GM18498 (cell line): ENCODE measurements around the gene TMEM184A.

ENCODE experiments used
- ATAC-seq: cut with Tn5 transposase; IDR thresholded peaks from one replicate; pipeline ENCODE4 v1.9.1; 2021; ENCODE audit warnings: mild to moderate bottlenecking, moderate library complexity; ENCODE audit not compliant: unreplicated experiment

The TMEM184A gene

DNA sequence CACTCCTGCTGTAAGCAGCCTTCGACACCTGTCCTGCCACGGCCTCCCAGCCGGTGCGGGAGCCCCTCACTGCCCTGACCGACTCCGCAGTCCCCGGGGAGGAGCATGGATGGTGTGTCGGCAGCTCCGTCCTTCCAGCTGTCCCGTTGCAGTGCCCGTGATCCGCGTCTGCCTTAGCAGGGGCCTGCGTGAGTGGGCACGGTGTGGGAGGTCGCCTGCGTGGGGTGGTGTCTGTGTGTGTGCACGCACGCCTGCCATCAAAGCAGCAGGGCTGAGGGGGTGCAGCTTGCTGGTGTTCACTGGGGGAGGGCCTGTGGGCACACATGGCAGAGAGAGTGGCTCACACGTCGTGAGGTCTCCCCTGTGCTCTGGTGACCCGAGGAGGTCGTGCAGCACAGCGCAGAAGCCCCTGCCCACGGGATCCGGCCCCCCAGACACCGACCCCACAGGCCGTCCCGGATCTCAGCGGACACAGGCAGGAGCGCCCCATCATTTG lies 15.2 kb downstream of the TMEM184A start:
- no peak for ATAC-seq

DNA sequence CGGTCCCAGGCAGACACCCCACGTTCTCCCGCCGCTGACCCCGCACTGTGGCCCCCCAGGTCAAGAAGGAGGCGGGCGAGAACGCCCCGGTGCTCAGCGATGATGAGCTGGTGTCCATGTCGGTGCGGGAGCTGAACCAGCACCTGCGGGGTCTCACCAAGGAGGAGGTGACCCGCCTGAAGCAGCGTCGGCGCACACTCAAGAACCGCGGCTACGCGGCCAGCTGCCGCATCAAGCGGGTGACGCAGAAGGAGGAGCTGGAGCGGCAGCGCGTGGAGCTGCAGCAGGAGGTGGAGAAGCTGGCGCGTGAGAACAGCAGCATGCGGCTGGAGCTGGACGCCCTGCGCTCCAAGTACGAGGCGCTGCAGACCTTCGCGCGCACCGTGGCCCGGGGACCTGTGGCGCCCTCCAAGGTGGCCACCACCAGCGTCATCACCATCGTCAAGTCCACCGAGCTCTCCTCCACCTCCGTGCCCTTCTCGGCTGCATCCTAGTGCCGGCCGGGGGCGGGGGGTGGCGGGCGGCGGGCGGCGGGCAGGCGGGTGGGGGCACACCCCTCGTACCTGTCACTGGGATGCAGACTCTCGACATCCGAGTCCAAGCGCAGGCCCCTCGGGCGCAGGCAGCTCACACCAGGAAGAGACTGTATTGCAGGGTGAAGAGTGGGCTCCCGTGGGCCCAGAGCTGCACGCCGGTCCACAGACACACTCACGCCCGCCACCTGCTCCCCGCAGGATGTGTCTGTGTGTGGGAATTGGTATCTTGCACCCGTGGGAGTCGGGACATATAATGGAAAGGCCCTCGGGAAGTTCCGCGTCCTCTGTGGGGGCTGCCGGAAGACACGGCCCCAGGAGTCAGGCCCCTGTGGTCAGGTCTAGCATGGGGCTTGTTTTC lies 15.9 kb downstream of the TMEM184A start:
- ATAC-seq, result no peak

DNA sequence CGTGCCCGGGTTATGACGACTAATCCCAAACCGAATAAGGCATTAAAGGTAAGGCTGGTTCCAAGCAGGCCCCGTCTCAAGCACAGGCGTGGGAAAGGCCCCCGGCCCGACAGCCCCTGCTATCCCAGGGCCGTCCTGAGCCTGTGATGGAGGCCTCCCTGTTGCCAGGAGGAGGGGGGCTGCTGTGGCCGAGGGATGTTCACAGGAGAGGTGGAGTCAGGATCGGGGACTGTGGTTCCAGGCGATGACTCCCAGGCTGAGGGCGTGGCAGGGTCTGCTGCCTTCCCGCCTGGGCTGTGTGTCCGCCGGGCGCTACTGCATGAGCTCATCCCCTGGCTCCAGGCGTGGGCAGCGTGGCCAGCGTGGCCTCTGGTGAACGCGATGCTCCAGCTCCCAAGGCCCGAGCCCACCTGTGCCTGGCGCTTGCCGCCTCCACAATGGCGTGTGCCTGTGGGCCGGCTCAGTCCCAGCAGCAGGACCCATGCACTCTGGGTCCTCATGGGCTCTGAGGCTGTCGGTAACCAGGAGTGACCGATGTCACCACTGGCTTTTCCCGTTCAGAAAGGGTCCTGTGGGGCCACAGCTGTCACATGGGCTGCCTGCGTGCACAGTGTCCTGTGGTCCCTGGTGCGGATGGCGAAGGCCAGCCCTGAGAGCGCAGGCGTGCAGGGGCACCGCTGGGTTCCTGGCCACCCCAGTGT lies 16.7 kb downstream of the TMEM184A start:
- ATAC-seq, result no peak

DNA sequence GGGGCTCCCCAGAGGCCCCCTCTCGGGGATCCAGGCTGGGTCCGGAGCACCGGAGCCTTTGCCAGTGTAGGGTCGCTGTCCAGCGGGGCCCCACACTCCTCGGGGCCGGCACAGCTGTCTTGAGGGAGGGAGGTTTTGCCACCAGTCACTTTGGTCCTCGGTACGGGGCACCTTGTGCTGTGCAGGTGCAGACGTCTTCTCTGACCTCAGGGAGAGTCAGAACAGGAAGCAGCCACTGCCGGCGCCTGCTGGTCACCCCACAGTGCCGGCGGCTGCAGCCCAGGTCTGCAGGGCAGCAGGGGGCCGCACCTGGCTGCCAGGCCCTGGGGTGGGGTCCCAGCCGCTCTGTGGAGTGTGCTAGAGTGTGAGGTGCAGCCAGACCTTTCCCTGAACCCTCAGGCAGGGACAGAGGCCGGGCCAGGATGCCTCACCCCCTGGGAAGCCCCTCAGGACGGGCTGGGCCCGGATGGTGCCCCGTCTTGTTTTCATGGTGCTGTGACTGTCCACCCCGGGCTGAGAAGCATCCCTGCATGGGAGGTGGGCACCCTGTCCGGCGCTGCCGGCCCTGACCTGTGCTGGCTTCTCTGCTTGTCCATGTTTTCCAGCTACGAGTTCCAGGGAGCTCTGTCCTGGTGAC lies 17.3 kb downstream of the TMEM184A start:
- ATAC-seq, result no peak

DNA sequence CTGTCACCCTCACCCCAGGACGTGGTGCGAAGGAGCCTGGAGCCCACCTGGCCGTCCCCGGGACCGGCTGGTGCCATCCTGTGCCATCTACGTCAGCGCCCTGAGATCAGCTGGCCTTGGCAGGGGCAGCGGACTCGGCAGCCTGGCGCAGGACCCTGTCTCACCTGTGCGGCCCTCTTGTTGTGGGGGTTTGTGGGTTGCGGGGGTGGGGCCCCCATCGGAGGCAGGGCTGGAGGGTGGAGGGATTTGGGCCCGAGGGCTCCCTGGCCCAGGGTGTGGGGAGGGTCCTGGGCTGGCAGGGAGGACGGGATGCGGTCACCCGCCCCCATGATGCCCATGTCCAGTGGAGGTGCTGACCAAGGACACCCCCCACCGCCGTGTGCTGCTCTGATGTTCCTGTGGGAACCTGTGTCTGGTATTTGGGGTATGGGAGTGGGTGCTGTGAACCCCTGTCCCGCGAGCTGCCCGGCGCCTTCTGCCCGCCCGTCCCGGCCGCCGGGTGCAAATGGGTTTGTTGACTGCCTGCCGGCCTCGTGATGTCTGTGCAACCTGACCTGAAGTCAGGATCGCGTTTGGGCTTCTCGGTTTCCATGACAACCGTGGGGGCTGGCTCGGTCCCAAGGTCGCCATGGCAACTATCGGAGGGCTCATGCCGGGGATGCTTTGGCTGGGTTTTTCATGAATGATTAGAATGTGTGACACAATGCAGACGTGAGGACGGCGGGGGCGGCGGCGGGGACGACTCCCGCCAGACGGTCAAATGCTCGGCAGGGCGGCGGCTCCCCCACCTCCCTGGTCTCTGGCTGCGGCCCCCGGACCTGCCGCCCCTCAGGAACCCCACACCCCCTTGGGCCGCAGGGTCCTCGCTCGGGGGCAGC lies 18.2 kb downstream of the TMEM184A start:
- ATAC-seq, result no peak

DNA sequence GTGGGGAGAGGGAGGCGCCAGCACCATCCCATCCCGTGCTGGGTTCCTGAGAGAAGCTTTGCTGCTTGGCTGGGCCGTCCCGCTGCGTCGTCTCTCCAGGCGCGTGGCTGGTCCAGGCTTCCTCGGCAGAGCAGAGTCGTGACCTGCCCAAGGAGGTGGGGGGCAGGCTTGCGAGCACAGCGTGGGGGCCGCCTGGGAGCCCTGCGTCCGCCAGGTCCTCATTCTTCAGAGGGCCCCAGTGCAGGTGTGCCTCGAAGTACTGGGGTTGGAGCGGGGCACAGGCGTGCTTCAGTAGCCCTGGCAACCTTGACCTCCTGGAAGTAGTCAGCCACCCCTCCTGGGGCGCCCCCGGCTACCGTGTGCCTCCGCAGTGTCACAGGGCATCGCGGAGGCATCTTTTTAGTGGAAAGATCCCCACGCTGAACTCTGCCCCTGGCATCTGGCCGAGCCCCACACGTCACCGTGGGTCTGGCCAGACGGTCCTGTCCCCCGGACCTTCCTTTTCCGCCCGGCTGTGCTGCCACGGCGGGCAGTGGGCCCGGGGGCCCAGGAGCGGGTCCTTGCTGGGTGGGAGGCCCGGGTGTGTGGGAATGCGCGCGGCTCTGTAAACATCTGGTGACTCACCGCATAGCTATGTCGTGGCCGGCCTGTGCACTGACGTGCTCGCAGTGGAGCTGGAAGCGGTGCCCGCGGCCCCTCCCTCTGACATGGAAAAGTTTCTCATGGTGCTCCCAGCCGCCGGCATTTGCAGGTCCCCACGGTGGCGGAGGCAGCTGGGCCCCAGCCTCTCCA lies 19.1 kb downstream of the TMEM184A start:
- no peak for ATAC-seq

DNA sequence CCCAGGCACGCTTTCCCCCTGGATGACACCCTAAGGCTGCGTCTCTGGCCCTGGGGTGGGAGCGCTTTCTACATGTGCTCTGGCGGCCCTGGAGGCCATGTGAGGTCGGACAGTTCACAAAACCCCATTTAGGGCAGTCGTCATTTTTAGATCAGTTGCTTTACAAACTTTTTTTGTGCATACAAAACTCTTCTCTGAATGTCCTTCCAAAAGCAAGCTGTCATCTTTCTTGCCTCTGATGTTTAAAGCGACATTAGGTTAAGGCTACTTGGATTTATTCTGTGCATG lies 19.6 kb downstream of the TMEM184A start:
- no peak for ATAC-seq

DNA sequence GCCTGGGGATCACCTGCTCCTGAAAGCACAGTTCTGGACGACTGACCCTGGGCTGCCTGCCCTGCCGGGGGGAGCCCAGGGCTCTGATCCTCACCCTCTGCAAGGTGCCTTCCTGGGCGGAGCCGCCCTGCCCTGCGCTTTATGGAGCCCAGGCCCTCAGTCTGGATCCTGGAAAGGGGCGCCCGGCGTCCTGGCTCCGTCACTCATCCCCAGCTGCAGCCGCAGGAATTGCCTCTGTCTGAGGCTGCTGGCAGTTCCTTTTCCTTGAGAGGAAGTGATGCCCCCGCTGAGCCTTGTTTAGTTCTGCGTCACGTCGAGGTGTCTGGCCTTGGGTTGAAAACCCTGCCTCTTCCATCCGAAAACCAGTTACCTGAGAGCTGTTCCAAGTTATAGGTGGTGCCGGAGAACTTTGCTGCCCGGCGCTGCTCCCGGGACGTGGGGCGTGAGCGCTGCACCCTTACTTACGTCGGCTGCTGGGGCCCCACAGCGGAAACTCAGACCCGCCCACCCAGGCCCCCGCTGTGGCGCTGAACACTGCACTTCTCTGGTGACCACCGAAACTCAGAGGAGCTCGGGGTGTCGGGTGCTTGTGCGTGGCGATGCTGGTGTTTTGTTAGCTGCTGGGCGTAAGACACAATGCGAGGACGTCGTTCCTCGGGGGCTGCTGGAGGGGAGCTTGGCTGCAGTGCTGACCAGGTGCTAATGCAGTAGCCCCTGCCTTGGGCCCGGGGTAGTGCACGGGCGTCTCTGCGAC lies 20.1 kb downstream of the TMEM184A start:
- no peak for ATAC-seq

DNA sequence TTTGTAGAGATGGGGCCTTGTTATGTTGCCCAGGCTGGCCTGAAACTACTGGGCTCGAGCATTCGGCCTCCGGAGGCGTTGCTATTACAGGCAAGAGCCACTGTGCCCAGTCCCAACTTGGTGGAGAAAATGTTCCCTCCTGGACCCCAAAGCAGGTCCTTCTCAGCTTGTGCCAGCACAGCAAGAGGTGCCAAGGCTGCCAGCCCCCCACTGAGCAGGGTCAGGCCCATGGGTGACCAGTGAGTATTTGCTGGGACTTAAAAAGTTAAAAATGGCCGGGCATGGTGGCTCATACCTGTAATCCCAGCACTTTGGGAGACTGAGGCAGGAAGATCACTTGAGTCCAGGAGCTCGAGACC lies 20.9 kb downstream of the TMEM184A start:
- no peak for ATAC-seq

DNA sequence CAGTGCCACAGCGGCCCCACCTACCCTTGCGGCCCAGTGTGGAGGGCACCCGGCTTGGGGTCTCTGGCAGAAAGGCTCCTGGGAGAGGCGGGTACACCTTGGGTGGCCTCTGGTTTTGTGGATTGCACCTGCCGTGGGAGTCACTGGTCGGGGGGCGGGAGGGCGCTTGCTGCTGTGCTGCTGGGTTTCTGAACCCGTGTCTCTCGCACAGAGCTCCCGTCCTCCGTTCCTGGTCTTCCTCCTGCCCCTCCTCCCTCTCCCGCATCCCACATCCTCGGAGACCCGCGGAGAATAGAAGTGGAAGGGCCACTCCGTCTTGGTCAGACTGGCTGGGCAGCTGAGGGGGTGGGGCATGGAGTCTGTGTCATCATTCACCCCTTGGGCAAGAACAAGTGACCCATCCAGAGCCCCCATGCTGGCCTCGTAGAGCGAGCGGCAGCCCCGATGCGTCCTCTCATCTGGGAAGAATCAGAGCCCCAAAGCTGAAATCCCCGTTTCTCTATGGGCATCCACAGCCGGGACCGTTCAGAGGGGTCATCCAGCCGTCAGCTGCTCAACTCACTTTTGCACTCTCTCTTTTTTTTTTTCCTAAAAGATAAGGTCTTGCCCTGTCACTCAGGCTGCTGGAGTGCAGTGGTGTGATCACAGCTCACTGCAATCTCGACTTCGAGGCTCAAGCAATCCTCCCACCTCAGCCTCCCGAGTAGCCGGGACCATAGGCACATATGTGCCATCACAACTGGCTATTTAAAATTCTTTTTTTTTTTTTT lies 21.5 kb downstream of the TMEM184A start:
- no peak for ATAC-seq

DNA sequence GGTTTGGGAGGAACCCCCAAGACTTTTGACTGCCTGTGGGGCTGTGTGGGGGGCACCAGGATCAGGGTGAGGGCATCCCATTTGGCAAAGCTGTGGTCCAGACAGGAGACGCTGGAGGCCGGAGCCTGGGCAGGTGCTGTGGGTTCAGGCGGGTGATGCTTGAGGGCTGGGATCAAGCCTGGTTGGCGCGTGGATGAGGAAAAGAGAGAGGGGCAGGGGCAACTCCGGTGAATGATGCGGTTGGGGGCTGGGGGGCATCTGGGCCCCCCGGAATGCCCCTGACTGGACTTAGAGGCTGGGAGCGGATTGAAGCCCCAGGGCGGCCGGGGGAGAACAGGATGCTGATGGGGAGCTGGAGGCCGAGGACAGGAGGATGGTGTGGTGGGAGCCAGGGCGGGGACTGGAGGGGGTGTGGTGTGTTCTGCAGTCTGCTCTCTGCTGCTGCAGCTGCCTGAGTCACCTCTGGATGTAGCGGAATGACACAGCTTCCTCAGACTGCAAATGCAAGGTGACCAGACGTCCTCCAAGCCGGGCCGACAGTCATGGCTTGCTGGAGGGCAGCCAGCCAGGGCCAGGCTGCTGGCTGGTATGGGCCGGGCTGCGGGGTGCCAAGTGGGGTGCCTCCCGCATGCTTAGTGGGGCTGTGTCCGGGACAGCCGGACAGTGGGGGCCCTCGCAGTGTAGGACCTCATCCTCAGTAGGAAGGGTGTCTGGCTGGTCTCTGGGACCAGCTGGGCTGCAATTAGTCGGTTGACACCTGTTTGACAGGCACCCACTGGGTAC lies 22.3 kb downstream of the TMEM184A start:
- no peak for ATAC-seq

DNA sequence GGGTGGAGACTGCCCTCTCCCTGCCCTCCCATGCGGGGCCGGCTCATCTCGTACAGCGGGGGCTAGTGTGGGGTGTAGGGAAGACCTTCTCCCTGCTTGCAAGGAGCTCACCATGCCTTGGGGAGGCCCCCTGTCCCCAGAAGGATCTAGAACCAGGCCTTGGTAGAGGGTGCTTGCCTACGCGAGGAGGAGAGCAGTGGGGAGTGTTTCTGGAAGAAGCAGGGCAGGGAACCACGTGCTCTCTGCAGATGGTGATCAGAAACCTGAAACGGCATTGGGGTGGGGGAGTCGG lies 22.8 kb downstream of the TMEM184A start:
- ATAC-seq, result no peak

DNA sequence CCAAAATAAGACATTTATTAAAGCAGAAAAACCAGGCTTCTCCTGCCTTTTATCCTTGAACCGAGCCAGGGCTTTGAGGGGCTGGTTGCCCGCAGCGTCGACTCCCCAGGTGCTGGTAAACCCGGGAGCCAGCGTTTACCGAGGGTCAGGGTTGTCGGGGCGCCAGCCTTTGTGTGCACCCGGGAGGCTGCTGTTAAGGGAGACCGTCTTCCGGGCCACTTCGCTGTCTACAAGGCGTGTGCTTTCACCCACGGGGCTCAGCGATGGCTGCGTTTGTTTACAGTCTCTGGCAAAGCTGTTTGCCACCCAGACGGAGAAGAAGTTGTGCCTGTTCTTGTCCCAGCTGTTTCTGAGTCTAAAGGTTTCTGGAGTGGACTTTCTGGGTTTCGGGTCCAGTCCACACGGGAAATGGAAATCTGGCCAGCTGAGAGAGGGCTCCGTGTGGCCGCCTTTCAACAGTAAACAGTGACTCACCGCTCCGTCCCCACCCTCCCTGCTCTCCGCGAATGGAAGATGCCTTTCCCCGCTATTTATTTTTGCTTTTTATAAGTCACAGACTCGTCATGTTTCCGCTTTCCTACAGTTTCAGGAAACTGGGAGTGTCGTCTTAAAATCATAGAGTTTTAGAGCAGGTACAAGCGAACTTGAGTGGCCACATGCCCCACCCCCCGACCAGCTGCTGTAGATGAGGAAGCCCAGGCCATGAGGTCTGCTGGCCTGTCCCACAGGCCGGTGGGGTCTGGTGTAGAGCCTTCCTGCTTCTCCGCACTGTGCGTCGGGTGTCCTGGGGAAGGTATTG lies 23.4 kb downstream of the TMEM184A start:
- no peak for ATAC-seq

DNA sequence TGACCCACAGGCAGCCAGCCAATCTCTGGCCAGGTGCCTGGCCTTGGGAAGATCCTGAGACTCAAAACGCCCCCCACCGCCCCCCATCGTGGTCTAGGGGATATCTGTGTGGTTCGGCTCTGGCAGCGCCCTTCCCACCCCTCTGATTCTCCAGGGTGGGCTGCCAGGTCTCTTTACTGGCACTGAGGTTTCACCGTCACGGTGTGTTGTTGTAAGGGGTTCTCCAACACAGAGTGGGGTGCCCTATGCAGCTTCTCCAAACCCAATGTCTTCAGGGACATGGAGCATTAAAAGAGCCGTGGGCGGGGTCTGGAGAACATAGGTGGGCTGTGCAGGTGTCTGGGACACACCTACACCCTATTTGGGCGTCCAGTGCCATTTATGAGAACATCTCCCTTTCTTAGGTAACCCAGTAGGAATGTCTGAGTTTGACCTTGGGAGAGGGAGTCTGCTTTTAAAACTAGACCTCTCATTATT lies 24.0 kb downstream of the TMEM184A start:
- no peak for ATAC-seq

DNA sequence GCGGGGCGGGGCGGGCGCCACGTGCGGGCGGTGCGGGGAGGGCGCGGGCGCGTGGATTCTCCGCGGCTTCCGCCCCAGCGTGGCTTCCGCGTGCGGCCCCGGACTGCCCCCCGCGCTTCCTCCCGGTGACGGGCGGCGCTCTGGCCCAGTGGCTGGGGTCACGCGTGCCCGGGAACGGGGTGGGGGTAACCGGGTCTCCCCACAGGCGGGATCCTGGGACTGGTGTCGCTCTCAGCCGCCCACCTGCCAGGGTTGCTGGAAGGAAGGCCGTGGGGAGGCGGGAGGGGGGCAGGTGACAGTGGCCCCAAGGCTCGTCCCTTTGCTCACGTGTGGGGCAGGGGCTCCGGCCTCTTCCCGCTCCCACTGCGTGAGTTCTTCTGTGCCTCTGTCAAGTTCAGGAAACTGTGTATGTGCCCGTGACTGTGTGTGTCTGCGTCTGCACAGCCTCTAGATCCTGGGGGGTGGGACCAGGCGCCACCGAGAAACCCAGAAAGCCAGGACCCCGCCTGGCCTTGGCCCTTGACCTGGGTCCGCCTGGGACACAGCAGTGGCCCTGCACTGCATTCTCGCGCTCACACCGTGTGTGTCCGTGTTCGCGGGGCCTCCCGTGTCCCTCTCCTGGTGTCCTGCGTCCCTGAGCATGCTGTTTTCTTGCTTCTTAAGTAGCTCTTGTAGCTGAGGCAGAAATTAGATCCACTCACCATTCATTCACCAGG lies 24.6 kb downstream of the TMEM184A start:
- ATAC-seq, result peak; percentile 28

DNA sequence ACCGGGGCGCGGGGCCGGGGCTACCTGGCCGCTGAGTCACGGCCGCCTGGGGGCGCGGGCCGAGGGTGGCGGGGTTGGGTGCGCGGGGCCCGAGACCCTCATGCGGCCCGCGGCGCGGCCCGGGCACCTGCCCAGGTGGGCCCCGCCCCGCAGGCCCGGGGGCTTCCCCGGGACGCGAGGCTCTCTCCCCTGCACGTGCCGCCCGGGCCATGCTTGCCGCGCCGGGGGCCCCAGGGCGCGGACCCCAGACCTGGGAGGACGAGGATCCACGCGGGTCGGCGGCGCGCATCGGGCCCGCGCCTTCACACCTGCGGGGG lies 25.1 kb downstream of the TMEM184A start:
- ATAC-seq, result peak; percentile 27
